HT-29 (cell line): ENCODE data around the gene NT5C1B. TPM values are rescaled to one million over a fixed set of nuclear protein-coding genes. Genes with fewer than 3 reads are reported as not detected.

Experiments
- DNase-seq: peaks from one replicate; pipeline ENCODE4 v3.0.0-alpha.2; 2015; ENCODE audit warnings: low spot score
- small RNA-seq: library from RNA; depleted of rRNA; stranded (forward); fragments of <200 nt; gene quantifications from one replicate; pipeline ENCODE3, GENCODE V24; 2014
- total RNA-seq: library from RNA; depleted of rRNA; stranded (reverse); fragments of >200 nt; shearing (Covaris generic); gene quantifications from 2 replicates; pipeline ENCODE4 v1.2.3, GENCODE V29; 2014; rRNA removed

NT5C1B gene
- total RNA-seq, 1 experiment from 2014 or later, result not detected

GRCh38 chr2:18516112-18516511 lies 73.3 kb downstream of the NT5C1B start:
- no peak for DNase-seq

DNA sequence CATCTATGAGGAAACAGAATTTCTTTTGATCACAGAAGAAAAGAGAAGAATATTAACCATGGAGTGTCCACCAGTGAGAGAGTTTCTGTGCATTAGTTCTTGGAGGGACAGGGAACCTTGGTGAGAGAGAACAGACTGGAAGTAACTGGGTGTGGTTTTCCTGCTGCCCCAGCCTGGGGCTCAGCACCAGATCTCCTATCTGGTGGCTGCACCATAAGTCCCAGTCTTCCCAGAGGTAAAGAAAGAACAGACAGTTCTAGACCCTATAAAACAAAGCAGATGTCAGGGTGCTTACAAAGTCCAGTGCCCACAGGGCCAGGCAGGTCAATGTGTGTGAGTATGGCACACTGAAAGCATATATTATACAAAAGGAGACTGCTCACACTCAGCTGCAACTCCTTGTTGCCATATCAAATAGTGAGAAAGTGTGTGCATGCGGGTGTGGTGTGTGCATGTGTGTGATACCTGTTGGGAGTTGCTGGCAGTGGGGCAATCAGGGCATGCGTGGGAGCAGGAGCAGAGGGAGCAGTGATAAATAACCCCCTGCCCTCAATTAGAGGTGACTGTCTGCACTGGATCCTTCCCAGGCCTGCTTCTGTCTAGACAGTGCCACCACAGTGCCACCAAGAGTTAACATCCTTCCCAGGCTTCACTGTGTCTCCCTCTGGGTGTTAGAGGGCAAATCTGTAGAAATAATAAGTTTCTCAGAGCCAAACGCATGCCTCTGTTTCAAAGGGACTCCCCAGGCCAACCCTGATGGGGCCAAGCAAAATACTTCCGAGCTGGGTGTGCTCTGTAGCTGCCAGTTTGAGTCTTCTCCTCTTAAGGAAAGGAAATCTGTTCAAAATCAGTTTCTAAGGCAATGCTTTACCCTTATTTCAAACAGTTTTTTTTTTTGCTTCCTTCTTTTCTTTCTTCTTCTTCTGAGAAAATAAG lies 74.6 kb downstream of the NT5C1B start:
- no peak for DNase-seq

Small RNA genes within 50 kb of the gene (small RNA-seq; reads per million reads assigned to genes)
- gene RNU6-1215P, result not detected

Other genes with a start within 250 kb of the NT5C1B start
- 18.7 and 19.6 TPM in 2 replicates for gene RDH14, start 28.9 kb downstream of the NT5C1B start, total RNA-seq